NCI-H1048 (cell line): ENCODE data around the gene DYNC2LI1.

Source experiments
- DNase-seq: peaks from one replicate; lab custom pipeline; 2025; lab: John Stamatoyannopoulos, UW

DYNC2LI1 gene

DNA sequence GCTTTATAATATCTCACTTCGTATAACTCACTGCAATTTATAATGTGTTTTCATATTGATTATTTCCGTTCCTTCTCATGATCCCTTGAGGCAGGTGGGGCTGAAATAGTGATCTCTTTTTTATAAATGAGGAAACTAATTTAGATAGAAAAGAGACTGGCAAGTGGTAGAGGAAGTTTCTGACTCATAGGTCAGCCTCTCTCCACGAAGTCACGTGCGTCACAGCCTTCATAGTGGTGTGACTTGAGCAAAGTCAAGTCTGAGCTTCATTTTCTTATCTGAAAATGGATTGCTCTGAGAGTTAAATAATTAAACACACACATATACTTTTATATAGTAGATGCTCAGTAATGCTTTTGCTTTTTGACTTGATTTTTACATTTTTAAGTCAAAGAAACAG lies 44.9 kb downstream of the DYNC2LI1 start:
- DNase-seq: no peak

DNA sequence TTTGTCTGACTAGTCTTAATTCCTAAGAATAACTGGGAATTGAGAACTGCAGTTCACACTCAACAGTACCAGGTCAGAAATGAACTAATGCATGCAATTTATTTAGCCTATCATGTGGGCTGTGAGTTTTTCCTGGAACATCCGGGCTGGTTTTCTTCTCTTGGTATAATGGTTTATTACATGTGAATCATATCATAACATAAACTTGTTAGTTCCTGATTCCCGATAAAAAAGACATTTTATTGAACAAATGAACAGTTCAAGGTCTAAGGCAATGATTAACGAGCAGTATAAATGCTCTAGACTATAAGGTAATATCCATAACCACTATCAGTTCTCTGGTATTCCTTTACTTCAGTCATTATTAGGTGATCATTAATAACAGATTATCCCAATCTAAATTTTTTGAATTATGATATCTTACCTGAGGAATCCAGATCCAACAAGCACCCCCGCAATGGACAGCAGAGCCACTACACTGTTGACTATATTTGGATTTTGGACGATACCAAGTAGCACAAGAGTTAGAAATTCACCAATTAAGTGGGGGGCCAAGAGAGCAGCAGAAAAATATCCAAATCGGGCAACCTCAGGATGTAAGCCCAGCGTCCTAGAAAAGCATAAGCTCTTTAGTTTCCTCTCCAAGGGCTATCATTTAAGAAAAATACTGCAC lies 45.8 kb downstream of the DYNC2LI1 start:
- DNase-seq: no peak

DNA sequence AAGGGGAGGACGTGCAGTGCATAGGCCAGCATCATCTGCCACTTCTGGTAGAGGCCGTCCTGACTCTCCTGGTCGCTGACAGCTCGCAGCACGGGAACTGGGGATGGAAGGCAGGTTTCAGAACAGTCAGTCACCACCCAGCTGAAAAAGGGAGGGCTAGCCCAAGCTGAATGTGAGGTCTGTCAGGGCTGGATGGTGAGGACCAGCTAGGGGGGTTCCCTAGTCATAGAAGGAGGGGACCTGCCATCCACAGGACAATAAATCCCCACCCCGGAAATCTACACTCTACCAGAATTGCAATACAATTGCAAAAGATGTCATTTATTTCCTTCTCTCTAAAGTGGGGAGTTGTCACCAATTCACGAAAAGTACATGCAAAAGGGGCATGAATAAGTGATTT lies 49.0 kb downstream of the DYNC2LI1 start:
- DNase-seq: no peak

DNA sequence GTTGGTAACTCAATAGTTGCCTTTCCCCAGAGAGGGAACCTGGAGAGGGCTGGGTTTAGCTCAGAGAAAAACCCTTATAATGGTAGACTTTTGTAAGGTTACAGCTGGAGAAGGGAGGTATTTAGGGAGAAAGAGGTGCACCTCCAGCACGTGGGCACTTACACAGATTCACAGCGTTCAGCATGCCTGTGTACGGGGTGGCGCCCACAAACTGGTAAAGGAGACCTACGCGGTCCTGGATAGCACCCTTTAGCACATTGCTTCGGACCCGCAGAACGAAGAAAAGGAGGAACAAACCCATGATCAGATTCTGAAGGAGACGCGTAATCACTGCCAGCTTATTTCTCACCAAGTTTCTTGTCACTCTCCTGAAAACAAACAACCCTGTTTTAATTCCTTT lies 49.9 kb downstream of the DYNC2LI1 start:
- DNase-seq: no peak

DNA sequence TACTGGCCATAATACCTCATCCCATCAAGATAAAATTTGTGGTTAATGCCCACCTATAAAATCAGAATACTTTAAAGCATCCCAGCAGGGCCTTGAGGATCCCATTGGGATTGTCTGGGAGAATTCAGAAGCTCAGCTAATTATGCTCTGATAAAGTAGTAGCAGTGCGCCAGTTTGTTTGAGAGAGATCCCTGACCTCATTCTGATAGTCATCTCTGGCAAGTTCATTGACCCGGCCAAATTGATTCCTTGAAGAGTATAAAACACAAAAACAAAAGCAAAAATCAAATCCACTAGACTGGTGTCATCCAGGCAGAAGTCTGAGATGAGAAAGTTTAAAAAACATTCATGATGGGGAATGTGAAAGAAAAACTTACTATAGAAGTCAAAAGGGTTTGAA lies 50.7 kb downstream of the DYNC2LI1 start:
- no peak for DNase-seq

DNA sequence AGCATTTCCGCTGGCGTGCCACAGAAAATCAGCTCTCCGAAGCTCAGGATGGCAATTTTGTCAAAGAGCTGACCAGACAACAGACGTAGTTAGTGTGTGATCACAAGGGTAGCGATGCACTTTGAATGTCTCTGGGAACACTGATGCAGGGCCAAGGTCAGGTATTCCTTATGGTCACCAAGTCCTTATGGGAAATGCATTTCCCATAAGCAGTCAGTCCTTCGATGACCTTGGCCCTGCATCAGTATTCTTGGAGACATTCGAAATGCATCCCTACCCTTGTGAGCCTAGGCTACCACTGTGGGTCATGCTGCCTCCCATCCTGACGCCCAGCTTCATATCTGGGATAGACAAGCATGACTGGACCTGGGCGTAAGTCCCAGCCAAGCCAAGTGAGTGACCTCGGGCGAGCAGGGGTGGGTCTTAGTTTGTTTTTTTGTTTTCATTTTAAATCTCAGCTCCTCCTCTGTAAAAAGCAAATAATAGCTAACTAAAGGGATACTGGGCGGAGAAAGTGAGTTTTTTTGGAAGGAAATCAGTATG lies 51.2 kb downstream of the DYNC2LI1 start:
- DNase-seq: no peak

DNA sequence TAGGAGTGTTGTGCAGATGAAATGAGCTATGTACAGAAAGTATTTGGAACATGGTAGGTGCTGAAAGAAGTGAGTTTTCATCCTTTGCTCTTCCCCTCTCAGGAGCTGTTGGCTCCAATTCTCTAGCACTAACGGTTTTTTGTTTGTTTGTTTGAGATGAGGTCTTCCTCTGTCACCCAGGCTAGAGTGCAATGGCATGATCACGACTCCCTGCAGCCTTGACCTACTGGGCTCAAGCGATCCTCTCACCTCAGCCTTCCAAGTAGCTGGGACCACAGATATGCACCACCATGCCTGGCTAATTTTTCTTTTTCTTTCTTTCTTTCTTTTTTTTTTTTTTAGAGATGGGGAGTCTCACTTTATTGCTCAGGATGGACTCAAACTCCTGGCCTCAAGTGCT lies 52.0 kb downstream of the DYNC2LI1 start:
- no peak for DNase-seq

DNA sequence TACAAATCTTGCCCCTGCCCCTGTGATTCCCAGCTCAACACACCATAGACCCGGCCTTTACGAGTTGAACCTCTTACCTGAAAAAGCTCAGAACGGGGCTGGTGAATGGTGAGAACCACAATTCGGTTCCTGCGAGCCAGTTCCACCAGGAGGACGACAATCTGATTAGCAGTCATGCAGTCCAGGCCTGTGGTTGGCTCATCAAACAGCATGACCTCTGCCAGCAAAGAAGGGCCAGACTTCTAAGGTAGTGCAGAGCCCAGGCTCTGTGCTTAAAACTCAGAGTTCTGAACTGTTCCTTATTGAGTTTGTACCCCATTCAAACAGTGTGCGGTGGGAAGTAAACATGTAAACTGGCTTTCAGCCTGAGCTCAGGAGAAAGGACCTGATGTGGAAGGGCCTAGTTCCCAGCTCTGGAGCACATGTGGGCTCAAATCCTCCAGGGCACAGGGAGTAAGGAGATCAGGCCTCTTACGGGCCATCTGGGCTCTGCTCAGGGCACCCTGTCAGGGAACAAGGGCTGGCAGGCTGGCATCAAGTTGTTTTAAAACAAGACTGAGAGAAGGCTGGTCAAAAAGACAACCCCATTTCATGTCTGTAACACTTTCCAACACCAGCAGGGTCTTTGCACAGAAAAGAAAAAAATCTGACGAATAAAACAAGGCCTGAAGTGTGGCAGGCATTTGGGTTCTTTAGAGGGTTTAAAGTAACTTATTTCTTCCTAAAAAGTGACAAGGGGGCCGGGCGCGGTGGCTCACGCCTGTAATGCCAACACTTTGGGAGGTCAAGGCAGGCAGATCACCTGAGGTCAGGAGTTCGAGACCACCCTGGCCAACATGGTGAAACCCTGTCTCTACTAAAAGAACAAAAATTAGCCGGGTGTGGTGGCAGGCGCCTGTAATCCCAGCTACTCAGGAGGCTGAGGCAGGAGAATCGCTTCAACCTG lies 52.7 kb downstream of the DYNC2LI1 start:
- DNase-seq: no peak

DNA sequence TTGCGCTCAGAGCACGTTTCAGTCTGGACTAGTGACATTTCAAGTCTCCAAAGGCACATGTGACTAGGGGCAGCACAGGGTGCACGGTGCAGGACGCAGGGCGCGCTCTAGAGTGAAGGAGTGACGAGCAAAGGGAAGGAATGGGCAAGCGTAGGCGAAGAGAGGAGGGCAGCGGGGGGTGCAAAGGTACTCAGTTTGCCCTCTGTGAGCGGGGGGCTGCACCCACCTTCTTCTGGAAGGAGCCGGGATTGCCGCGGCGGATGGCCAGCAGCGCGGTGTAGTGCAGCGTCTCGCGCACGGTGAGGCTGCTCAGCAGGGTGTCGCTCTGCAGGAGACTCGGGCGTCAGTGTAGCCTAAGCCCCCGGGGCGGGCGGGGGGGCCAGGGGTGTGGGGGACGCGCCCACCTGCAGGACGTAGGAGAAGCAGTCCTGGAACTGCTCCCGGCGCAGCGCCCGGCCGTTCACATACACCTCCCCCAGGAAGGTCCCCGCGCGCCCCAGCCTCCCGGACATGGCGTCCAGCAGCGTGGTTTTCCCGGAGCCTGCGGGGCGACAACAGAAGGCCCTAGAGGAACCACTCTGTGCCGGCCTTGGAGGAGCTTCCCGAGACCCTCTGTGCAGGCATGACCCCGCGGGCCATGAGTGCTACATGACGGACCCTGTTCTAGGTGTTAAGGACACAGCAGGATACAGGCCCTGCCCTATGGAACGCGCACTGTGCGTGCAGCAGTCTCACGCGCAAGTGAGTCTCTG lies 57.9 kb downstream of the DYNC2LI1 start:
- no peak for DNase-seq

DNA sequence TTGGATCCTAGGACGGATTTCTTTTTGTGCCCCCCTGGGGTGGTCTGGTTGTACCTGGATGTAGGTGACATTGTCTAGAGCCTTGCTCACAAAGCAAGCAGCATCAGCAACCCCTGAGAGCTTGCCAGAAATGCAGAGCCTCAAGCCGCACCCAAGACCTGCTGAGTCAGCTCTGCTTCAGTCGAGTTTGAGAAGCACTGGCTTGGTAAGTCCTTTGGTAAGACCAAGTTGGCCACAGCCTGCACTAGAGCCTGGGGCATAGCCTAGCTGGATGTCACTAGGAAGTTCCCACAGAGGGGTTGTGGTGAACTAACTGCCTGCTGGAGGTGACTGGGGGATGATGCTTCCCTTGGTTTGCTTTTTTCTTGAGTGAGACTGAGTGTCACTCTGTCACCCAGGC lies 58.6 kb downstream of the DYNC2LI1 start:
- DNase-seq: no peak

DNA sequence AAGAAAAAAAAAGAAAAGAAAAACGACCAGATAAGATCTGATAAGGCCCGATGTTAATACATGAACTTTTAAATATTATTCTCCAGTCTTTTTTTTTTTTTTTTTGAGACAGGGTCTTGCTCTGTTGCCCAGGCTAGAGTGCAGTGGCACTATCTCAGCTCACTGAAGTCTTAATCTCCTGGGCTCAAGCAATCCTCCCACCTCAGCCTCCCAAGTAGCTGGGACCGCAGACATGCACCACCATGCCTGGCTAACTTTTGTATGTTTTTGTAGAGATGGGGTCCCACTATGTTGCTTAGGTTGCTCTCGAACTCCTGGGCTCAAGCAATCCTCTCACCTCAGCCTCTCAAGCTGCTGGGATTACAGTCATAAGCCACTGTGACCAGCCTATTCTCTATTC lies 63.2 kb downstream of the DYNC2LI1 start:
- DNase-seq: no peak

DNA sequence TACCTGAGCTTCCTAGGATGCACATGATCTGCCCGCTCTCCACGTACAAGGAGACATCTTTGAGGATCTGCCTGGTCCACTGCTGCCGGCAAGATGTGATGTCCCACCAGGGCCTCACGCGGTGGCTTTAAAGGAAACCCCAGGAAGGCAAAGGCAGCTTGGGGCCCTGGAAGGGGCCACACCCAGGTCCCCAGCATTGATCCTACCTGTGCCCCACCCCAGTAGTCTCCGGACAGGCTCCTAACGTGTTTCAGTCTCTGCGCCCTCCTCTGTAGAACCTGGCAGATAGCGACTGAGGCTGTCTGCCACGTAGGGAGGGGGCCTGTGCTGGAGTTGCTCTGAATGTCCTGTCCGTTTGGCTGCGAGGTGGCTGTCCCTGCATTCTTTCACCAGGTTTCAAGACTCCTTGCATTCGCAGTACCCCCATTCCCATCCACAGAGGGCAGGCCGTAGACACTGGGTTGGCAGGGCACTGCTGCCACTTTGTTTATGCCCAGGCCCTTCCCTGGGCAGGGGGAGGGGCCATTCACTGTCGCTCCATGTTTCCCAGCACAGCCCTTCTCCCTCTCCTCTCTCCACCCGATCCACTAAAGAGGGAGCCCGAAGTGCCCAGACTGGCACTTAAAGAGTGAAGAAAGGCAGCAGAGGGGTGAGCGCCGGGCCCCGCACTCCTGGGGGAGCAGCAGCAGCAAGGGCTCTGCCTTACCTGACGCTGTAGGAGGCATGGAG lies 64.2 kb downstream of the DYNC2LI1 start:
- DNase-seq: no peak

DNA sequence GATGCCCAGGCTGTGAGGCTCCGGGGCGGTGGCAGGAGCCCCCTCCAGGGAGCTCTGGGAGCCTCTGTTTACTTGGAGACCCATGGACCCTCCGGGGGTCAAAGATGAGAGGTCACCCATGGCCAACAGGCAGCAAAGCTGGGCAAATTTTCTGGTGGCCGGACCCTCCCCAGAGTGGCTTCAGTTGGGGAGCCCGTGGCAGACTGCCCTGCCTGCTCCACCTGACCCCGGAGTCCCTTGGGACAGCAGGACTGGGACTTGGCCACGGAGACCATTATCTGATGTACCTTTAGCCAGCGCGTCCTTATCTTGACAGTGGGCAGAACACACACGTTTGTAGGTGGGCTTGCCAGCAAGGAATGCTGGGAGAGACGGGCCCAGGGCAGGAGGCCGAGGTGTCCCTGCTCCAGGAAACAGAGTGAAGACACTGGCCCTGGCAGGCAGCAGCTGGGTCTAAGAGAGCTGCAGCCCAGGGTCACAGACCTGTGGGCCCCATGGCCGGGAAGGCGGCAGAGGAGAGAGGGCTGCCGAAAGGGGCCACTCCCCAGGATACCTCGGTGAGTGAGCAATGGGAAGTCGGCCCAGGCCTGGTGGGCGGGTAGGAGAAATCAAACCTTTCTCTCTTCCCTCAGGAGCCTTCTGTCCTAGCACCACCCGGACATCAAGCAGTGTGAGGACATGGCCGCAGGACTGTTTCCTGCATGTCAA lies 64.9 kb downstream of the DYNC2LI1 start, which contains the start of the genes ABCG5 and ABCG8:
ABCG5 (minus strand) TSS at position 280 of the 708 bp plus-strand sequence; CDS start at position 120, 160 bp downstream.
ABCG8 (plus strand) TSS at position 412 of the 708 bp plus-strand sequence; CDS start at position 495, 83 bp downstream.
- DNase-seq: no peak

DNA sequence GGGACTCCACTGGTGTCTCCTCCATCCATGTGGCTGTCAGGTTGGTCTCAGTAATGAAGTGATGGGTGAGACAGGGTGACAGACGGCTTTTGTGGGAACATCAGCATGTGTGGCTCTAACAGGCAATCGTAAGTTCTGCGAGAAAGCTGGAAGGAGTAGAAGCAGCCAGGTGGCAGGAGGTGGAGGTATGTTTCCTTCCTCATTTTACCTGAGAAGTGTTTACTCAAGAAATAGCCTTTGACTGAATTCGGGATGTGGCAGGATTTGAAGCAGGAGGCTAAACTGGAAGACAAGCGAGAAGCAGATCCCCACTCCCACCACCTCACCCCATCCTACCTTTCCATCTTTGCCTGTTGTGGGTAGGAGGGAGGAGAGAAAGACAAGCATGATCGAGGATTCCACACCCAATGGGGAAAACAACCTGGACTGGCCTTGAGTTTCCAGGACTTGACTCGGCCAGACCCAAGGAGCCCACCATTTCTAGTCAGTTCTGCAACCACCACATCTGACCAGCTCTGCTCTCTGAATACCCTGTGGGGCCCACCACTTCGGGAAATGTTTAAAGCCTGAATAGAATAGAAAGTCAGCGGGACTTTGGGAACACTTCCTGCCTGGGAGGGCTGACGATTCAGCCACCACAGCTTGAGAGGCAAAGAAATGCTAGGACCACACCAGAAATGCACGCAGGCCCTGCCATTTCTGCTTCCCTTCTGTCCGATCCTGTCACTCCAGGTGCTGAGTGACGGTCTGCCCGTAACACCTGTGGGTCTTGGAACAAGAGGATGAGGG lies 66.1 kb downstream of the DYNC2LI1 start:
- DNase-seq: no peak

DNA sequence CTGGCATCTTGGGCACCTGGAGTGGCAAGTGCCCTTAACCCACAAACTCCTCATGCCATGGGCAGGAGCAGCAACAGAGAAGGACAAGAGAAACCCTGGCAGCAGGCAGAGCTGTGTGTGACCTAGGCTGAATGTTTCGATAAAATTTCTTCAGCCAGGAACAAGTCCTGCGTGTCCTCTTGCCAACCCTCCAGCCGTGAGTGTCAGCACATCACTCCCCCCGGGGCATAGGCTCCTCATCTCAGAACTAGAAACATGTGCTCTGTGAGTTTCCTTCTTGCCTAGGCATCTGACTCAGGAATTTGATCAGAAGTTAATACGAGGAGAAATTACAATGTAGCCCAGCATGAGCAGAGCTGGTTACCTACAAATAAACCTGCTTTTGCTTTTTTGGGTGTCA lies 67.1 kb downstream of the DYNC2LI1 start:
- no peak for DNase-seq

DNA sequence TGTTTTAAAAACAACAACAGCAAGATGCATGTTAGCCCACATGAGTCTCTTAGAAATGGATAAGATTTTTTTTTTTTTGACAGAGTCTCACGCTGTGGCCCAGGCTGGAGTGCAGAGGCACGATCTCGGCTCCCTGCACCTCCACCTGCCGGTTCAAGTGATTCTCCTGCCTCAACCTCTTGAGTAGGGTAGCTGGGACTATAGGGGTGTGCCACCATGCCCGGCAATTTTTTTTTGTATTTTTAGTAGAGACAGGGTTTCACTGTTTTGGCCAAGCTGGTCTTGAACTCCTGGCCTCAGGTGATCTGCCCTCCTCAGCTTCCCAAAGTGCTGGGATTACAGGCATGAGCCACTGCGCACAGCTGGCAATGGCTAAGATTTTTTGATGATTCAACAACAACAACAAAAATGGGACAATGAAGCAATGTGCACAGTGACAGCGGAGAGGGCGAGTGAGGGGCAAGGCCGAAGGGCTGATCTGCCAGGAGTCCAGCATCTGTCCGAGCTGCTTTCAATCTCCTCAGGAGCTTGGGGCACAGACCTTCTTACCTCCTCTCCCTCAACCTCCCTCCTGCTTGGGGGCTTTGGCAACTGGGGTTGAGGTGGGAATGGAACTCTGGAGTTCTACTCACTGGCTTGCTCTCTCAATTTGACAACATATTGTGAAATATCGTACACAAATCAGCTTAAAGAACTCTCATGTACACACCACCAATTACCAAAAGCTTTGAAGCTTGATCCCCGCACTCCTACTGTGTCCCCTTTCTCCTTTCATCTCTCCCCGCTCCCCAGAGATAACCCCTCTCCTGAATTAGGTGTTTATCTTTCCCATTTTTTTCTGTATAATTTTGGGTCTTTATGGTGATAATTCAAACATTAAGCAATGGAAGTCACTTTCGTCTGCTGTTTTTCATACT lies 68.4 kb downstream of the DYNC2LI1 start:
- DNase-seq: no peak

DNA sequence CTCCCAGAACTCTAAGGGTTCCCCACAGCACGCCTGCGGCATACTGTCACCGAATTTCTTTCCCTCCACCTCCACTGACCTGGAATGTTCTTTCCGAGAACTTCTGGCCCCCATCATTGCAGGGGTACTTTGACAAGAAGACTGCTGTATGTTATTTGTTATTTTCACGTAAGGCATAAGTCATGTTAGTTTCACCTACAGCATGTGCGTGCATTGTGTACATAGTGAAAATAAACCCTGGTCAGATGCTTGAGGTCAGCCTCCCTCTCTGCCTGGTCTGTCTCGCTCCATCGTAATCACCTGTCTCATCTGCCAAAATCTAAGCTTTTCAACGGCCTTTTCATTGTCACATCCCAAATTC lies 69.0 kb downstream of the DYNC2LI1 start:
- no peak for DNase-seq

DNA sequence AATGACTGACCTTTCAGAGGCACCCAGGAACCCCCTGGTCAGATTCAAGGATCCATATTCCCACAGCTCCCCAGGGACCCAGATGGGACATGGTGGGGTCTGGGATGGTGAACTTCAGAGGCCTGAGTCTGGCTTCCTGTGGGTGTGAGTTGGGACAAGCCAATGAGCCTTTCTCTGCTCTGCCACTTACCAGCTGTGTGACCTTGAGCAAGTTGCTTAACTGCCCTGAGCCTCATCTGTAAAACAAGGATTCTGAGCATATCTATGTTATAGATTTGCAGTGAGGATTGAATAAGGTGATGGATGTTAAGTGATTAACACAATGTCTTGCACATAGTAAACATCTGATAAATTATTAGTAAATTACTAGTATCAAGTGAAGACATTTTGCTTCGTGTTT lies 71.3 kb downstream of the DYNC2LI1 start:
- no peak for DNase-seq
